GM11168 (cell line): ENCODE results near the gene ARVCF.

Experiments
- in situ Hi-C: fragments of 300-500 bp; cut with MboI; formaldehyde crosslinking; loops from one replicate; pipeline ENCODE4 v1.12.0; 2022; ENCODE audit warnings: low sequenced_read_pairs; ENCODE audit not compliant: unreplicated experiment

ARVCF gene

DNA sequence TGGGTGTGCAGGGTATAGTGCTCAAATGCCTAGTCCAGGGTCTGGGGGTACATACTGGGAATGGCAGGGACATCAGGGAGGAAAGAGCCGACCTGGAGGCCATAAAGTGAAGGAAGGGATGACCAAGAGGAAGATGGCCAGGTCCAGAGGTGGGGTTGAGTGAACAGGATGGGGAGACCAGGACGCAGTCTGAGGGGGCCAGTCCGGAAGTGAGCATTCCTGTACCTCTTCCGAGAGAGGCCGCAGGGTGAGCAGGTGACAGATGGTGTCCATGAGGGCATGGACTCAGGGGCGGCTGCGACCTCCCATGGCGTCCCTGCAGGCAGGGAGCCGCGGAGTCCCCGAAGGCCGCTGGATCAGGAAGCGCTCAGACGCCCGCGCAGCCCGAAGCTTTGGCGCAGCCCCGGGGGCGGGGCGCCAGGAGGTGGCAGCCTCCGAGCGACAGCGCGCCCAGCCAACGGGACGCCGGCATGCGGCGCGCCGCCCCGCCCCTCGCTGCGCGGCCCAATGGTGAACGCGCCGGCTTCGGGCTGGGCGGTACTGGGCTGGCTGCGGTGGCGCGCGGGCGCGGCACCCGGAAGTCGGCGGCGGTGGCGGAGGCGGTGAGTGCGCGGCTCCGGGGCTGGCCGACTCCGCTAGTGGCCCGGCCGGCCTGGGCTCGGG lies 4.0 kb upstream of the ARVCF start, which contains the start of gene TANGO2:
Gene TANGO2 (plus strand): TSS at position 578 of the 663 bp plus-strand sequence. CDS start 15,689 bp downstream, outside the sequence.
- in situ Hi-C loops: no loop called here

DNA sequence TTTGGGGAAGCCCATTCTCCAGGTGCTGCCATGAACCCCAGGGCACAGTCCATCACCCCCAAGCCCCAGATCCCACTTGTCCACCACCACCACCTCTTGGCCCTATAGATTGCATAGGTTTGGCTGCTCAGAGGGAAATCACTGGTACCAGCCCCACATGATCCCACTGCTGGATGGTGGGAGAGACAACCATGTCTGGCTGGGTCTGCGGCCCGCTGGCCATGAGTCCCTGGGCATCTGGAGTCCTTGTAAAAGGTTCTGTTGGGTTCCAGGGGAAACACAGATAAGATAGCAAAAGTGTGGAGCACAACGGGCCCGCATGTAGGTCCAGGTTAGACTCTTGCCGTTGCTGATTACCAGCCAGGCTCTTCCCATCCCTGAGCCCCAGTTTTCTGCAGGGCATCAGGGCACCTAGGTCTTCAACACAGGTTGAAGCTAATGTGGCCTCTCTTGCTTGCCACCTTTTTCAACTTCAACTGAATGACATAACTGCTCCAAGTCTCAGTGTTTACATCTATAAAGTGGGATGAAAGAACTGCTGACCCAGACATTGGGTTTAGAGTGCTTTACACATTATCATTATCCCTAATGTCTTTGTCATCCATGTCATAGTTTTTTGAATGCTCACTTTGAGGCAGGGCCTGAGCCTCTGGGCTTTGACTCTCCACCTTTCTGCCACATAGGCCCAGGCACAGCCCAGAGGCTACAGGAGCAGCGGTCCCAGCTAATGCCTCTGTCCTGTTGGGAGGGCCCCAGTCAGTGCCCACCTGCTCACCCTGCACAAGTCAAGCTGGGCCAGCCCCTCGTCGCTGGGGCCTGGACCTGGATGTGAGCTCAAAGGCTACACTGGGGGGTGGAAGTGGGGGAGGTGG lies 3.3 kb upstream of the ARVCF start:
- in situ Hi-C loops: no loop called here

DNA sequence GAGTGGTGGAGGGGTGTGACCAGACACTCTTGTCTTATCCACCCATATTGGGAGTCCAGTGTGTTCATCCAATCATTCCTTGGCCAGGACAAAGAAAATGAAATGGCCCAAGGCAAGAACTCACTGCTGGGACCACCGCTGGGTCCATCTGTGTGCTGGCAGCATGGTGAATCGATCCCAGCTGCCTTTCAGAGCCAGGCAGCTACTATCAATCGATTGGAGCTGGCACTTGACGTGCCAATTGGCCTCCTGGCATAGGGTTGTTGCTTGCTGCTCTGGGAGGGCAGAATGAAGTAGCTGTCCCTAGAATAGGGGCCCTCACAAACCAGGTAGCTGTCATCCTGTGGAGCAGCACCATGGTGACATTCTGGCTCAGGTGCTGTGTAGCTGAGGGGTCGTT lies 1.4 kb upstream of the ARVCF start:
- in situ Hi-C loops: no loop called here

DNA sequence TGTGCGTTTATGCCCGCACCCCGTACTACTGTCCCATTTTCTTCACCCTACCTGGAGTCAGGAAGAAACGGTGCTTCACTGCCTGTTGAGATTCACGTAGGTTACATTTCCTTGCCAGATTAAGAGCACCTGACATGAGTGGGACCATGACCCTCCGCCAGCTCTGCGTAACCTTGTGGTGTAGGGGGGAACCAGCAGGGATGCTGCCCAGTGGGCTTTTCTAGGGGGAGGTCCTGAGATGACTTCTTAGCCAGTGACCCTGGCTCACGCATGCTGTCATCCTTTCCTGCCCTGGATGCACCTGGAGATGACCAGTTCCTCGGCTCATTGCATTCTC lies 967 bp upstream of the ARVCF start:
- in situ Hi-C loops: no loop called here

DNA sequence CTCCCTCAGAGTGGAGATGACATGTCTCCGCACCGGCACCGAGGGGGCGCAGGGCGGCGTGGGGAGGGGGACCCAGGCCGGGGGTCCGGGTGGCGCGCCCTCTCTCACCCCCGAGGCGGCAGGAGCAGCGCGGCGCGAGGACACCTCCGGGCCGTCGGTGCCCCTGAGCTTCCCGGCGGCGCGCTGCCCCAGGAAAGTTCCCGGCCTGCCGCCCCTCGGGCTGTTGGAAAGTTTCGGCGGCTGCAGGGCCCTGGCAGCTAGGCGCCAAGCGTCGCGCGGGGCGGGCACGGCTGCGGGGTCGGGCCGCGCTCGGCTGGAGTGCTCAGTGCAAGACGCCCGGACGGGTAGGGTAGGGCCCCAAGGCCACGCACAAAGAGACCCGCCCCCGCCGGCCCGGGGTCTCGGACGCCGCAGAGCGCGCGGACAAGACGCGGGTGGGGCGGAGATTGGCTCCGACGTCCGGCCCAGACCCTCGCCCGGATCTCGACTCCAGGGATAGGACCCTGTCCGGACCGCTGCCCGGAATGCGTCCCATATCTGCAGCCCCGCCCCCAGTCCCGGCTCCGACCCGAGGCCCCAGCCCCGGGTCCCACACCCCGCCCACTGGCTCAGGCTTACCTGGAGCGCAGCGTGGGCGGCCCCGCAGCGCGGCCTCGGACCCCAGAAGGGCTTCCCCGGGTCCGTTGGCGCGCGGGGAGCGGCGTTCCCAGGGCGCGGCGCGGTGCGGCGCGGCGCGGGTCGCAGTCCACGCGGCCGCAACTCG lies 471 bp downstream of the ARVCF start:
- in situ Hi-C loops: no loop called here

DNA sequence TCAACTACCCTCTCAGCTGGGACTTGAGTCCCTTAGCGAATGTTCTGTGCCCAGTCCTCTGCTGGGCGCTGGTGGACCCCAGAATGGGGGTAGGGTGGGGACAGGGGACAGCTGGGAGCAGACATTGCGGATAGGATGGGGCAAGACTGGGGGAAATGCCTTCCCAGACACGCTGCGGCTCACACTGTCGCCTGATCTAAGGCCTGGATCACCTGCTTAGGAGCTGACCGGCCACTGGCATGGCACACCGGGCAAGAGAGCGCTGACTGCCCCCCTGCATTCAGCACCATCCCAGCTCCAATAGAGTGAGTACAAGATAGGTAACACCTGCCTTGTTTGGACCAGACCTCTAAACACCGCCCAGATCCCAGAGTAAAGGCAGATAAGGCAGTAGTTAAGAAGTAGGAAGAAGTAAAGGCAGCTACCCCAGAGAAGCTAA lies 1.4 kb downstream of the ARVCF start:
- in situ Hi-C loops: no loop called here

DNA sequence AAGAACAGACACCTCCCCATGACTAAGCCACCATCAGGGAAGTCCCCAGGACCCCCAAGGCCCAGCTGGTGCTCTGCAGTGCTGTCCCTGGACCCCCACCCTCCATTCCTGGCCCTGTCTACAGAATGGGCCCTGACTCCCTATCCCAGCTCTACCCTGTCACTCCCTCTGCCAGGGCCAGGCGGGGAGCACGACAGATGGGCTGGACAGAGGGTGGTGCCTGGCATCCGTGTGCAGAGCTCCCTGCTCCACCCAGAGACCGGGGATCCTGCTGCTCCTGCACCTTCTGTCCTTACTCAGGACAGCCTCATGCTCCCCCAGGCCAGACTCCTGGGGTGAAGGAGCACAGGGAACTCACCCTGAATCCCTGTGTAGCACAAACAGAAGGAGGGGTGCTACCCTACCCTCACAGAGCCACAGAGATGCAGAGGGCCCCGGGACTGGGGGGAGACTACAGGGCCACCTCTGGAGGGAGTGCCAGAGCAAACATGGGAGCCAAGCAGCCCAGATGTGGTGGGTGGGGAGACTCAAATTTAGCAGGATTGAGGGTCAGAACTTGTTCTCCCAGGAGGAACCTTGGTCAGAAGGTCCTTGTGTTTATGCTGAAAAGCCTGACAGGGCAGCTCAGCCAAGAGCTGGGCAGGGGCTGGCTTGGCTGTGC lies 2.0 kb downstream of the ARVCF start:
- in situ Hi-C loops: no loop called here

DNA sequence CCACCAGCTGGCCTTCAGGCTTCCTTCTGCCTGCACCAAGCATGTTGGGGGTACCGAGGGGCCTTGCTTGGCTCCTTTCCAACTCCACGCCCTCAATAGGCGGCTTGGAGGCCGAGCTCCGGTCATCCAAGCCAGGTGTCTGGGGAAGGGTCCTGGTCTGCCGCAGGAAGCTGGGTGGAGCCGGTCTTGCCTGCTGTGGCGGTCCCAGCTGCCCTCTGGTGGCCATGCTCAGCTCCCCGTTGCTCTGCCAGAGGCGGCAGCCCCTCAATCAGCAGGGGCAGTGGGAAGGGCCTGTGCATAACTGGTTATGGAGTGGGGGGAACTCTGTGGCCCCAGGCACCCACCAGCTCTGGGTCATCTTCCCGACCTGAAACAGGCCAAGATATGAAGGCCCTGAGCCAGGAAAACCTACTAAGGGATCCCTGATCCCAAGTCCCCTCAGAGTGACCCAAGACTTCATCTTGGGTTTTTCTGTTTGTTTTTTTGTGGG lies 3.2 kb downstream of the ARVCF start:
- in situ Hi-C loops: no loop called here

DNA sequence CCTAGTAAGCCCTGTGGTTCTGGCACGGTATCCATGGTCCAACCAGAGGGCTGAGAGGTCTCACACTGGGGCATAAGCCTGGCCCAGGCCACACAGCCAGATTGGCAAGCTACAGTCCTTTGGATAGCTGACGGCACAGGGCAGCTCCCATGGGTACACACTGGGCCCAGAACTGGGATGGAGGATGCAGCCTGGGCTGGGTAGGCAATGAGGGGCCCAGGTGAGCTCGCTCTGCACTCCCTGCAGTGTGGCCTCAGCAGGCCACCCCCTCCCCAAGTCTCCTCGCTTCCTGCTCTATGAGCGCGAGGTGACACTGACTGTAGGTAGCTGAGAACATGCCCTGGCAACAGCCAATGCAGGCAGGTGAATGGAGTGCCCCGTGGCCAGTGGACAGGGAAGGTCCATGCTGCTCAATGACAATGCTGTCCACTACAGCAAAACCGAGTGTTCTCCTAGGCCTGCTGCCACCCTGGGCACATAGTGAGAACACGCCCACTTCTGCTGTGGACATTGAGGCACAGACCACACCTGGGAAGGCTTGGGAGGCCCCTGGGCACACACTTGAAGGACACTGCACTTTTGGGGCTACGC lies 3.8 kb downstream of the ARVCF start:
- in situ Hi-C loops: no loop called here

DNA sequence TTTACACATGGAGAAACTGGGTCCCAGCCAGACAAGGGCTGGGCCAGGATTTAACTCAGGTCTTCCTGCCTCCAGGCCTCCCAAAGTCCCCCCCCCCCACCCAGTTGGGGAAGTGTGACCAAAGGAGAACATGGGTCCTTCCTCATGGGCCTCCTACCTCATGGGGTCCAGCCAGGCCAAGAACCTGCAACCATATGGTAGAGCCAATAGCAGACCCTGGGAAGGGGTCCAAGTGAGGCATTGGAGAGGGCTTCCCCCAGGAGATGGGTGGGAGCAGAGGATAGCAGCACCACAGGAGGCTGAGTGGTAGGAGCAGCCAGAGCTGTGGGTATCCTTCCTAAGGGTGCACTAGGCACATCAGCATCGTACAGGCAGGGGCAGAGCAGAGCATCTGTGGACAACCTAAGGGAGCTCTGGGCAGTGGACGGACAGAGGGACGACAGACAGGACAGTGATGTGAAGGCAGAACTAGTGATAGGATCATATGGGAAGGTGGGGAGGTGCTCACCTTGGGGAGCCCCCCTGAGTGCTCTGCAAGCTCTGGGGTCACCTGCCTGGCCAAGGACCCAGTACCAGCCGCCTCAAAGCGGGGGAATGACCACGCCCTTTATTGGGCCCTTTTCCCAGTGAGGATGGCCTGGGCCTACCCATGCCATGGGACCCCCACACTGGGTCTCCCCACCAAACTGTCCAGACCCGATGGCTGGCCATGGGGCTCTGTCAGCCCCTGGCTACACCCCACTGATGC lies 4.5 kb downstream of the ARVCF start:
- in situ Hi-C loops: no loop called here

DNA sequence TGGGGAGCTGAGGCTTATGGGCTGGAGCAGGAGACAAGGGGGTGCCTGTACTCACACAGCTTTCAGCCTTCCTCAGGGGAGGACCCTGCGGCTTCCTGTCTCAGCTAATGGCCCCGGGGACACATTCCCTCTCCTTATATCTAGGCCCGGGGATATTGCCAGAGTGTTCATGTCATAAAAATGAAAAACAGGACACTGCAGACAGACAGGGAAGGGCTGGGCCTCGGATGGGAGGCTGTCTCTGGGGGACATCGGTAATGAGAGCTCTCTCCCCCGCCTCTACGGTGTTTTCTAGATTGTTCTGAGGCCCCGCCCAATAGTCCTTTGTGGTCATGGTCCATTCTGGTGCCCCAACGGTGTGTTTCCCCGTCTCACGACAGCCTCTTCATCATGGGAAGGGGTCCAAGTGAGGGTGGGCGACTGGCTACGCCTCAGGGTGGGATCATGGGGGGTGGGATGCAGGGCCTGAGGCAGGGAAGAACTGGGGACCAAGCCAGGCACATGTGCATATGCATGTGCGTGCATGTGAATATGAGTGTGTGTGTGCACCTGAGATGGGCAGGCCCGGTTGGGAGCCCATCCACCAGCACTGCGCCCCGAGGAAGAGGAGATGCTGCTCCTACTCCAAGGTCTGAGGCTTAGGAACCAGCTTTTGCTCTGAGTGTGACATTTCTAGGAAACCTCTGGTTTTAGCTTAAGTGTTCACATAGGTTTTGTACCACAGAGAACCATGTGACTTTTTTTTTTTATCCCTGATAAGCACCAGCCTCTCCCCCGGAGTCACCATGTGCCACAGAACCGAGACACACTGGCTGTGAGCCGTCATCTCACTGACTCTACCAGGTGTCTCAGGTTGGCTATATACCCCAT lies 5.3 kb downstream of the ARVCF start:
- in situ Hi-C loops: no loop called here

DNA sequence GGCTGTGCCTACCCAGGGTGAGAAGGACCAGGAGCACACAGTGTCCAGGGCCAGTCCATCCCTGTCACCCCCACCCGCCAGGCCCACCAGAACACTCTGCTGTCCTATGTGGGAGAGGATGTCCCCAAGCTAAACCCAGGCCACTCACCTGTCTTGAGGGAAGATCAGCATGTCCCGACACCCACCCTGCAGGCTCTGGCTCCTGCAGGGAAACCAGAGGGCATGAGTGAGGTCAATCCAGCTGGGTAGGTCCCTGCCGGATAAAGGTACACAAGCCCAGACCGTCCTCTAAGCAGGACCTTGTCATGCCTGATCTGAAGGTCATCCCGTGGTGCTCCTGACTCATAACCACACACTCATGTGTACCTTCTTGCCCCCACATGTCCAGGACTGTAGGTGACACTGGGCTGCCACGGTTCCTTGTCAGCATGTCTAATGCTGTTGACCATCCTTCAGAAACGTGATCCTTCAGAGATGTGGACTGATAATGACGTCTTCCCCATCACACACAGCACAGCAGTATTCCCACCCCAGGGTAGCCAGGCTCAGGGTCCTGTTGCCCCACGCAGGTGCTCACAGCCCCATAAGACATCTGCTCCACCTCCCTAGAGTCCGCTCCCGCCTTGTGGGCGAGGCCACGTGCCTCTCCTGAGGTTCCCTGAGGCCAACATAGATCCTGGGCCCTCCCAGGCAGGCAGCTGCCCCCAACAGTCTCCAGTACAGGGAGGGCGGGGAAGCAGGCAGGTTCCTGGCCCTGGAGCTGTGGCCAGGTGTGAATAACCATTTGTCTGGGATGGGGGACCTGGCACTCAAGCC lies 6.1 kb downstream of the ARVCF start:
- in situ Hi-C loops: no loop called here

DNA sequence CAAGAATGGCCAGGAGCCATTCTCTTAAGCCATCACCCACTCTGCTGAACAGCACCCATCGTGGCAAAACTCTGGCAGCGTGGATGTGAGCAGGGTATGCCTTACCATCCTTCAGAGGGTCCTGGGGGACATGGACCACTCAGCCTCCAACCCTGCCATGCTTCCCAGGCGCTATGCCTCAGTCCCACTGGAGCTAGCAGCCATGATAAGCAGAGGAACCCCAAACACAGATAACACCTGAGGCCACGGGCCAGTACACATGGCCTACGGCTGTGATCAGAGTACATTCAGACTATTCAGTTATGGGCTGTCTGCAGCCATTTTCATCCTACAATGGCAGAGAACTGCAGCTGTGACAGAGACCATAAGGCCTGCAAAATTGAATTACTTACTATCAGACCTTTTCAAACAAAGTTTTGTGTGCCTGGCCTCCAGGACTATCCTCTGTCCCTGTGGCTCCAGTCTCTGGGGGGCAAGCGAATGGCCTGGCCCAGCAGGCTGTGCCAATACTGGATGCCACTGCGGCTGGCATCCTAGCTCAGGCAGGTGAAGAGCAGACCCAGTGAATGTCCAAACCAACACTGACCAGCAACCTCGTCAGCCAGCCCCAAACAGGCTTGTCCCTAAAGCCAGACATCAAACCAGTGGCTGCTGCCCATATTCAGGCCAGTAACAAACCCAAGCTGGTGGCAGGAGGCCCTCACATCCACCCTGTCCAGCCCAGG lies 6.9 kb downstream of the ARVCF start:
- in situ Hi-C loops: no loop called here

DNA sequence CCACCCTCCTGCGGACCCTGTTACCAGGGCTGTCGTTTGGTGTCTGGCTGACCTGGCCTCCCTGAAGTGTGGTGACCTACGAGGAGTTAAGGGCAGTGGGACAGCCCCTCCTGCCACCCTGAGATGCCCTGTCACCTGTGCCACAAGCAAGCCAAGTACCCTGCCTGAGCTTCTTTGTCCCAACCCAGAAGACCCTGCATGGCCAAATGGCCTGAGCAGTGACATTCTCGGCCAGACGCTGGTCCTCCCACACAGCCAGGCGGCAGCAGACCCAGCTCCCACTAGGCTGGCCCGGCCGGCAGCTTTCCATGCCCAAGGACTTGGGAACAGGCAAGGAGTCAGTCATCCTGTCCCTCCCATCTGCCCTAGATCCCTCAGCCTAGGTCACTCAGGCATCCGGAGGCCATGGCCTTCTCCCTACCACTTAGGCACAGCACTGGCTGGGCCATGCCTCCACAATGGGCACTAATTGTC lies 7.6 kb downstream of the ARVCF start:
- in situ Hi-C loops: no loop called here

DNA sequence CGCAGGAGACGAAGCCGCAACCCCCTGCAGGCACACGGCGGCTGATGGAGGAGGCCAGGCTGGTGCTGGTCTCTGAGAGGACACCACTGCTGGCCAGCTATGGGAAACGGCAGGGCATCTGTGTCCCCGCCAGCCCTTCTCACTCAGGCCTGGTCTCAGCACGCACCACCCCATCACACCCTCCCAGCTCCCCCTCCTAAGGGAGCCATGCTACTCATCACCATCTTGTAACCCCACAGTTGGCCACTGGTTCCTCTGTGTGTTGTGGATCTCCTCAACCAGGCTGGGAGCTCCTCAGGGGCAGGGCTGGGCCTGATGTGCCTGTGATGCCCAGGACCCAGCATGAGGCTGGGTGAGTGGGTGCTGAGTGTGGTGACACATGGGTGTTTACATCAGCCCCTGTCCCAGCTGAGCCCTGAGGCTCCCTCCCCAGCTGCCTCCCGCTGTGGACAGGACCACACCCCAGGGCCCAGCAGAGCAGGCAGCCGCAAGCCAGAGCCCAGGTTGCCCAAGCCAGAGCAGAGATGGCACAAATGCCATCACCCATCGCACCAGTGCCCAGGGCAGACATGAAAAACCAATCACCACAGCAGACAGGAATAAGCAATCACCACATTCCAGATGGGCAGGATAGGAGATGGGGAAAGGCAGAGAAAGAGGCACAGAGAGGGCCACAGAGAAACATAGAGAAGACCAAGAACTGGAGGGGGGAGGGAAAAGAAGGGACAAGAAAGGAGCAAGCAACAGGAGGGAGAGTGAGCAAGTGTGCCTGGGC lies 8.2 kb downstream of the ARVCF start:
- in situ Hi-C loops: no loop called here

DNA sequence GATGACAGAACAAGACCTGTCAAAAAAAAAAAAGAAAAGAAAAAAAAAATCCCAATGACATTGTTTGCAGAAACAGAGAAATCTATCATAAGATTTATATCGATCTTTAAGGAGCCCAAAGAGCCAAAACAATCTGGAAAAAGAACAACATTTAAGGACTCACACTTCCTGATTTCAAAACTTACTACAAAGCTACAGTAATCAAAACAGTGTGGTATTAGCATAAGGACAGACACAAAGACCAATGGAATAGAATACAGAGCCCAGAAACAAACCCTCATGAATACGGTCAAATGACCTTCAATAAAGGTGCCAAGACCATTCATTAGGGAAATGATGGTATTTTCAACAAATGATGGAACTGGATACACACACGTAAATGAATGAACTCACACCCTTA lies 12.2 kb downstream of the ARVCF start:
- in situ Hi-C loops: no loop called here
